Epithelial cell of proximal tubule (primary cell): ENCODE data around the gene FLT3. TPM values are rescaled to one million over a fixed set of nuclear protein-coding genes. Genes with fewer than 3 reads are reported as not detected.

Source experiments
- DNase-seq: peaks from one replicate; pipeline ENCODE4 v3.0.0-alpha.2; 2011; ENCODE audit warnings: low read depth
- H3K4me3 ChIP-seq: 2 replicates; pipeline ENCODE4 v1.5.1; 2011; ENCODE audit warnings: low read depth, mild to moderate bottlenecking, low read length
- total RNA-seq: library from RNA; depleted of rRNA; stranded (reverse); fragments of >200 nt; gene quantifications from 2 replicates; pipeline ENCODE4 v1.2.3, GENCODE V29; 2015
- TF ChIP-seq, protein P1 (sequence below): conservative IDR thresholded peaks from 2 replicates; pipeline ENCODE4 v1.5.1; 2012; ENCODE audit warnings: low read depth, mild to moderate bottlenecking, low read length

Gene FLT3
- total RNA-seq, 1 donor from 2014 or later, result 0.58 TPM

DNA sequence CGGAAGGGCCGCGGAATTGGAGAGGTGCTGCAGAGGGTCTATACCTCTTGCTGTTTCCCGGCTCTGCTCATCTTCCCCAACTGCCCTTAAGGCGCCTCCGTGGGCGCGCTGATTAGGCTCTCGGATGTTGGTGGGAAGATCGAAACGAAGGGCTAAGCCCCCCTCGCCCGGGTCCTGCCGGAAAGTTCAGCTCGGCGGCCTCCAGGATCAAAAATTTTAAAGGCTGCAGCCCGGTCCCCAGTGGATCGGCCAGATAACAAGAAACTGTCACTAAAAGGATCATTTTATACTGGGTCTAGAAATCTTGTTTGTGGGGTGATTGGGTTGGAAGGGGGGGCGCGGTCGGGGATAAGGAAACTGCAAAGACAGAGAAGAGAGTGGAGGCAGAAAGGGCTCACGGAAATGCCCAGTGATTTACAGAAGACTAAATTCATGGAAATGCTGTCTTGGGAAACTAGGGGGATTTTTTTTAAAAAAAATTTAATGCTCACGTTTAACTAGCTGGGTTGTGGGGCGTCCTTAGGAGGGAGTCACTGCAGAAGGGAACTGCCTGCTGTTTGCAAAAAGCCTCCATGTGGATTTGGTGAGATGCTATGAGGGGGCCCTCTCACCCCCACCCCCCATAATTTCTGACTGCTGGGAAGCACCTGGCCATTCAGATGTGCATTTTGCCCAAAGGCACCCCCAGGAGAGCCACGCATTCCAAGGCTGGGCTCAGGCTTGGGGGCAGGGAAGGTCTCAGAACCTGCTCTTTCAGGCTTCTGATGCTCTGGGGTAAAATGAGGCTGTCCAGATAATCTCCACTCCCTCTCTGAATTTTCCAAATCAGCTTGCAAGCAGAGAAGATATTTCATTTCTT is 138.9 kb downstream of the FLT3 start:
- no peak overlapping the region for H3K4me3 ChIP-seq
- TF ChIP-seq, protein P1, sequence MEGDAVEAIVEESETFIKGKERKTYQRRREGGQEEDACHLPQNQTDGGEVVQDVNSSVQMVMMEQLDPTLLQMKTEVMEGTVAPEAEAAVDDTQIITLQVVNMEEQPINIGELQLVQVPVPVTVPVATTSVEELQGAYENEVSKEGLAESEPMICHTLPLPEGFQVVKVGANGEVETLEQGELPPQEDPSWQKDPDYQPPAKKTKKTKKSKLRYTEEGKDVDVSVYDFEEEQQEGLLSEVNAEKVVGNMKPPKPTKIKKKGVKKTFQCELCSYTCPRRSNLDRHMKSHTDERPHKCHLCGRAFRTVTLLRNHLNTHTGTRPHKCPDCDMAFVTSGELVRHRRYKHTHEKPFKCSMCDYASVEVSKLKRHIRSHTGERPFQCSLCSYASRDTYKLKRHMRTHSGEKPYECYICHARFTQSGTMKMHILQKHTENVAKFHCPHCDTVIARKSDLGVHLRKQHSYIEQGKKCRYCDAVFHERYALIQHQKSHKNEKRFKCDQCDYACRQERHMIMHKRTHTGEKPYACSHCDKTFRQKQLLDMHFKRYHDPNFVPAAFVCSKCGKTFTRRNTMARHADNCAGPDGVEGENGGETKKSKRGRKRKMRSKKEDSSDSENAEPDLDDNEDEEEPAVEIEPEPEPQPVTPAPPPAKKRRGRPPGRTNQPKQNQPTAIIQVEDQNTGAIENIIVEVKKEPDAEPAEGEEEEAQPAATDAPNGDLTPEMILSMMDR, result no peak
- no peak for DNase-seq

GRCh38 chr13:27960362-27961226 is 139.8 kb downstream of the FLT3 start:
- DNase-seq, result no peak
- peak overlapping the region; percentile 37 for H3K4me3 ChIP-seq
- TF ChIP-seq, protein P1, result peak; percentile 54

DNA sequence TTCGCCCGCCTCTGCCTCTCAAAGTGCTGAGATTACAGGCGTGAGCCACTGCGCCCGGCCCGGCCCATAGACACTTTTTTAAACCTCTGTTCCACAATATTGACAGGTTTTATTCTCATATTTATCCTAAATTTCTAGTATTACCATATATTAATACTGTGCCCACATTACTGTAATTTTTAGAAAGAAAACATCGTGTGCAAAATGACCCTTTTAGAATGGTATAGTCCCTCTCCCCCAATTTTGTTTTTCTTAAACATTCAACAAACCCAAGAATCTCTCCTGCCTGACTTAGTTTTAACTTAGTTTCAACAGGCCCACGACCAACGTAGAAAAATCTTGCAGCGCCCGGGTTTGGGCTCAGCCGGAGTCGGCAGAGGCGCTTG is 140.4 kb downstream of the FLT3 start:
- TF ChIP-seq, protein P1, result no peak
- peak overlapping the region; percentile 37 for H3K4me3 ChIP-seq

DNA sequence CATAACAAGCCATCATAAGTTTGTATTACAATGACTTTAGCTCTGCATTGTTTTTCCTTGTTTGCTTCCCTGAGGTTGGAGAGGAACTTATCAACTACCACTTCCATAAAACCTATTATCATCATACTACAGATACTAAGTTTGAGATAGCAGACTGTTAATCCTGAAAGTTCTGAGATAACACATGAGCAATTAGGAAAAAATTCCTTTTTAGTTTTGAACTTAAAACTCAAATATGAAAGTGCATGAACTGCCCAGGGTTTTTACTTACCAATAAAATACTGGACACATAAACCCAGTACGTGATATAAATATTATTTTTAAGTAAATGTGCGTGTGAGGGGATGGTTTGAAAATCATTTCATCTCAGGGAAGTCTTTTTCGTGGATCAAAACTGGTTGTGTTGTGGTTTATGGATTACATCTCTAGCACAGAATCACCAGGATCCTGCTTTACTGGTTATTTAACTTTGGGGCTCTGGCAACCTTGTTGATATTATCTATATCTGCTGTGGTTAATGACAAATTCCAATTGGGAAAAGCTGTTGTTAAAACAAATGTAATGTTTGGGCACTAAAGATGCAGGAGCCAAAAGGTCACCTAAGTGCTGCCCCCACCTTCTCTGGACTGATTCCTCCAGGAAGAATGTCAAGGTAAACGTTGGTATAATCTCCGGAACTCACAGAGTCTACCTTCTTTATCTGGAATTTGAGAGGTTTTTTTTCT is 143.6 kb downstream of the FLT3 start:
- H3K4me3 ChIP-seq, result no peak overlapping the region
- DNase-seq, result no peak
- TF ChIP-seq, protein P1, result no peak

More for the DNA sequence above, 140.4 kb downstream of the FLT3 start:
- no peak for DNase-seq

- no peak for DNase-seq
- no peak overlapping the region for H3K4me3 ChIP-seq
- TF ChIP-seq, protein P1, result no peak
Measured at GRCh38 chr13:27955014-27955591, 145.3 kb downstream of the FLT3 start.

- peak overlapping the region; percentile 52 for H3K4me3 ChIP-seq
- no peak for DNase-seq
- TF ChIP-seq, protein P1, result no peak
Measured at GRCh38 chr13:27954406-27954851, 145.9 kb downstream of the FLT3 start.
